ENCODE results near the gene CNGB1. TPM values are rescaled to one million over a fixed set of nuclear protein-coding genes. Genes with fewer than 3 reads are reported as not detected.

Gene CNGB1
- total RNA-seq, 2 experiments from 2014 or later, result not detected

- peaks cover 2% of the 10 kb centered on the region for H3K27me3 Mint-ChIP-seq
- H3K9me3 Mint-ChIP-seq, result no peaks in the 10 kb centered on the region
- no peaks in the 10 kb centered on the region for H3K36me3 Mint-ChIP-seq (ENCODE audit: low read depth)
- no peak overlapping the region for H3K4me3 Mint-ChIP-seq
- no peaks in the 10 kb centered on the region for H3K4me1 Mint-ChIP-seq
- CTCF ChIA-PET, result no interaction called here
- H3K27ac Mint-ChIP-seq, result no peak overlapping the region
- DNase-seq, result no peak
- POLR2A ChIA-PET, result no interaction called here
Measured at GRCh38 chr16:57941016-57941664, 29.8 kb downstream of the CNGB1 start.

GRCh38 chr16:57940382-57940966 is 30.5 kb downstream of the CNGB1 start:
- no peaks in the 10 kb centered on the region for H3K9me3 Mint-ChIP-seq

GRCh38 chr16:57939872-57940224 is 31.1 kb downstream of the CNGB1 start:
- no peak overlapping the region for H3K27ac Mint-ChIP-seq
- H3K36me3 Mint-ChIP-seq (ENCODE audit: low read depth), result no peaks in the 10 kb centered on the region
- peaks cover 2% of the 10 kb centered on the region for H3K27me3 Mint-ChIP-seq
- POLR2A ChIA-PET, result no interaction called here
- CTCF ChIA-PET, result no interaction called here
- H3K9me3 Mint-ChIP-seq, result no peaks in the 10 kb centered on the region
- DNase-seq, result no peak
- no peaks in the 10 kb centered on the region for H3K4me1 Mint-ChIP-seq
- no peak overlapping the region for H3K4me3 Mint-ChIP-seq

More at GRCh38 chr16:57940382-57940966, 30.5 kb downstream of the CNGB1 start:
- Mint-ChIP-seq H3K27me3 (peaks cover 2% of the 10 kb centered on the region), H3K4me3 (no peak overlapping the region), H3K4me1 (no peaks in the 10 kb centered on the region), H3K27ac (no peak overlapping the region), H3K36me3 (ENCODE audit: low read depth) (no peaks in the 10 kb centered on the region)
- DNase-seq, result no peak
- ChIA-PET CTCF (no interaction called here), POLR2A (no interaction called here)

GRCh38 chr16:57938936-57939871 is 31.7 kb downstream of the CNGB1 start:
- POLR2A ChIA-PET, result no interaction called here
- CTCF ChIA-PET, result no interaction called here
- no peak overlapping the region for H3K4me3 Mint-ChIP-seq

GRCh38 chr16:57938484-57938883 is 32.4 kb downstream of the CNGB1 start:
- ChIA-PET CTCF (no interaction called here), POLR2A (no interaction called here)
- no peaks in the 10 kb centered on the region for H3K36me3 Mint-ChIP-seq (ENCODE audit: low read depth)
- H3K9me3 Mint-ChIP-seq, result no peaks in the 10 kb centered on the region
- no peak overlapping the region for H3K4me3 Mint-ChIP-seq
- DNase-seq, result no peak
- no peak overlapping the region for H3K27ac Mint-ChIP-seq
- H3K4me1 Mint-ChIP-seq, result no peaks in the 10 kb centered on the region
- peaks cover 2% of the 10 kb centered on the region for H3K27me3 Mint-ChIP-seq

More at GRCh38 chr16:57938936-57939871, 31.7 kb downstream of the CNGB1 start:
- Mint-ChIP-seq H3K27me3 (peaks cover 2% of the 10 kb centered on the region), H3K9me3 (no peaks in the 10 kb centered on the region), H3K36me3 (ENCODE audit: low read depth) (no peaks in the 10 kb centered on the region), H3K4me1 (no peaks in the 10 kb centered on the region), H3K27ac (no peak overlapping the region)
- DNase-seq, result no peak

GRCh38 chr16:57937861-57938260 is 33.1 kb downstream of the CNGB1 start:
- ChIA-PET CTCF (no interaction called here), POLR2A (no interaction called here)
- no peaks in the 10 kb centered on the region for H3K36me3 Mint-ChIP-seq (ENCODE audit: low read depth)
- no peak for DNase-seq
- no peak overlapping the region for H3K4me3 Mint-ChIP-seq
- no peak overlapping the region for H3K27ac Mint-ChIP-seq
- H3K27me3 Mint-ChIP-seq, result peaks cover 2% of the 10 kb centered on the region
- H3K9me3 Mint-ChIP-seq, result no peaks in the 10 kb centered on the region
- H3K4me1 Mint-ChIP-seq, result no peaks in the 10 kb centered on the region

GRCh38 chr16:57935904-57936303 is 35.0 kb downstream of the CNGB1 start:
- no peak for DNase-seq
- no peaks in the 10 kb centered on the region for H3K27me3 Mint-ChIP-seq
- CTCF ChIA-PET, result no interaction called here
- POLR2A ChIA-PET, result no interaction called here
- H3K27ac Mint-ChIP-seq, result no peak overlapping the region
- no peaks in the 10 kb centered on the region for H3K4me1 Mint-ChIP-seq
- H3K36me3 Mint-ChIP-seq (ENCODE audit: low read depth), result no peaks in the 10 kb centered on the region
- H3K9me3 Mint-ChIP-seq, result no peaks in the 10 kb centered on the region
- no peak overlapping the region for H3K4me3 Mint-ChIP-seq

GRCh38 chr16:57930533-57930932 is 40.4 kb downstream of the CNGB1 start:
- ChIA-PET POLR2A (no interaction called here), CTCF (no interaction called here)
- H3K9me3 Mint-ChIP-seq, result no peaks in the 10 kb centered on the region
- DNase-seq, result no peak
- H3K27me3 Mint-ChIP-seq, result peaks cover 16% of the 10 kb centered on the region
- no peaks in the 10 kb centered on the region for H3K4me1 Mint-ChIP-seq
- H3K36me3 Mint-ChIP-seq (ENCODE audit: low read depth), result no peaks in the 10 kb centered on the region
- H3K27ac Mint-ChIP-seq, result no peak overlapping the region
- no peak overlapping the region for H3K4me3 Mint-ChIP-seq

GRCh38 chr16:57929250-57929649 is 41.7 kb downstream of the CNGB1 start:
- no peaks in the 10 kb centered on the region for H3K4me1 Mint-ChIP-seq
- H3K4me3 Mint-ChIP-seq, result no peak overlapping the region
- POLR2A ChIA-PET, result no interaction called here
- DNase-seq, result no peak
- H3K27me3 Mint-ChIP-seq, result peaks cover 16% of the 10 kb centered on the region
- H3K9me3 Mint-ChIP-seq, result no peaks in the 10 kb centered on the region
- H3K27ac Mint-ChIP-seq, result no peak overlapping the region
- H3K36me3 Mint-ChIP-seq (ENCODE audit: low read depth), result no peaks in the 10 kb centered on the region
- CTCF ChIA-PET, result no interaction called here

GRCh38 chr16:57926041-57926440 is 44.9 kb downstream of the CNGB1 start:
- Mint-ChIP-seq H3K27ac (no peak overlapping the region), H3K27me3 (peaks cover 16% of the 10 kb centered on the region), H3K36me3 (ENCODE audit: low read depth) (no peaks in the 10 kb centered on the region), H3K4me3 (no peak overlapping the region), H3K4me1 (no peaks in the 10 kb centered on the region), H3K9me3 (no peaks in the 10 kb centered on the region)
- DNase-seq, result no peak
- POLR2A ChIA-PET, result no interaction called here
- CTCF ChIA-PET, result interaction anchor here (1.0 kb wide), 1 partner anchor 16 kb away, joined by 4 read pairs; no protein-coding TSS in a partner anchor

- H3K27me3 Mint-ChIP-seq, result peaks cover 11% of the 10 kb centered on the region
Measured at GRCh38 chr16:57925310-57925709, 45.6 kb downstream of the CNGB1 start.

GRCh38 chr16:57924514-57924913 is 46.4 kb downstream of the CNGB1 start:
- POLR2A ChIA-PET, result interaction anchor here (0.6 kb wide), 1 partner anchor 12 kb away, joined by 3 read pairs; no protein-coding TSS in a partner anchor
- no peak overlapping the region for H3K4me3 Mint-ChIP-seq
- H3K27ac Mint-ChIP-seq, result no peak overlapping the region
- peaks cover 11% of the 10 kb centered on the region for H3K27me3 Mint-ChIP-seq
- DNase-seq, result no peak
- H3K9me3 Mint-ChIP-seq, result no peaks in the 10 kb centered on the region
- no peaks in the 10 kb centered on the region for H3K4me1 Mint-ChIP-seq
- H3K36me3 Mint-ChIP-seq (ENCODE audit: low read depth), result no peaks in the 10 kb centered on the region
- CTCF ChIA-PET, result no interaction called here

More at GRCh38 chr16:57925310-57925709, 45.6 kb downstream of the CNGB1 start:
- ChIA-PET POLR2A (no interaction called here), CTCF (no interaction called here)
- H3K4me1 Mint-ChIP-seq, result no peaks in the 10 kb centered on the region
- no peaks in the 10 kb centered on the region for H3K9me3 Mint-ChIP-seq
- no peak overlapping the region for H3K27ac Mint-ChIP-seq
- H3K36me3 Mint-ChIP-seq (ENCODE audit: low read depth), result no peaks in the 10 kb centered on the region
- DNase-seq, result no peak
- no peak overlapping the region for H3K4me3 Mint-ChIP-seq

GRCh38 chr16:57923841-57924240 is 47.1 kb downstream of the CNGB1 start:
- ChIA-PET CTCF (no interaction called here), POLR2A (no interaction called here)
- Mint-ChIP-seq H3K4me1 (no peaks in the 10 kb centered on the region), H3K9me3 (no peaks in the 10 kb centered on the region), H3K27me3 (peaks cover 6% of the 10 kb centered on the region), H3K36me3 (ENCODE audit: low read depth) (no peaks in the 10 kb centered on the region), H3K4me3 (no peak overlapping the region), H3K27ac (no peak overlapping the region)
- no peak for DNase-seq
